Keratinocyte (primary cell): ENCODE measurements around the gene ERC1. TPM values are rescaled to one million over a fixed set of nuclear protein-coding genes. Genes with fewer than 3 reads are reported as not detected.

Source experiments
- DNase-seq: peaks from one replicate; pipeline ENCODE4 v3.0.0-alpha.2; 2011; ENCODE audit warnings: low read depth, missing footprints, low spot score
- FAIRE-seq: peaks from 2 replicates; lab custom pipeline; 2011; peaks lifted over from hg19 to GRCh38; lab: Jason Lieb, UNC
- H2AFZ ChIP-seq: 2 replicates; pipeline ENCODE4 v1.6.0; 2012; ENCODE audit warnings: low read length, control low read depth, inconsistent platforms; ENCODE audit not compliant: control insufficient read depth
- H3K27ac ChIP-seq: 2 replicates; pipeline ENCODE4 v1.5.1; 2011; ENCODE audit warnings: low read length; ENCODE audit not compliant: control insufficient read depth, insufficient read depth
- H3K27me3 ChIP-seq: 3 replicates; pipeline ENCODE4 v1.6.0; 2011; ENCODE audit warnings: low read length; ENCODE audit not compliant: control insufficient read depth, insufficient read depth; ENCODE audit errors: extremely low read depth
- H3K36me3 ChIP-seq, 2 experiments: 2 replicates in 1 of 2; 3 replicates in 1 of 2; pipeline ENCODE4 v1.5.1; 2011; ENCODE audit warnings: low read length in 2 of 2, mild to moderate bottlenecking in 1 of 2; ENCODE audit not compliant: control insufficient read depth in 2 of 2, insufficient read depth in 2 of 2; ENCODE audit errors: extremely low read depth in 1 of 2
- H3K4me1 ChIP-seq: 3 replicates; pipeline ENCODE4 v1.5.1; 2011; ENCODE audit warnings: low read length; ENCODE audit not compliant: control insufficient read depth, insufficient read depth; ENCODE audit errors: extremely low read depth
- H3K4me2 ChIP-seq: 3 replicates; pipeline ENCODE4 v1.6.0; 2011; ENCODE audit warnings: low read depth, low read length; ENCODE audit not compliant: control insufficient read depth, insufficient read depth; ENCODE audit errors: extremely low read depth
- H3K4me3 ChIP-seq, 3 experiments: fragments of 200-600 bp in 1 of 3; sonication (generic) in 1 of 3; 2 replicates in 2 of 3; 3 replicates in 1 of 3; pipeline ENCODE4 v1.5.1; 2011 to 2016; ENCODE audit warnings: low read length in 3 of 3, mild to moderate bottlenecking in 3 of 3, control low read depth in 2 of 3, inconsistent platforms in 1 of 3, low read depth in 1 of 3, mixed read lengths in 1 of 3, mixed run types in 1 of 3, moderate library complexity in 1 of 3; ENCODE audit not compliant: control insufficient read depth in 2 of 3, insufficient read depth in 2 of 3; ENCODE audit errors: extremely low read depth in 1 of 3
- H3K79me2 ChIP-seq: 2 replicates; pipeline ENCODE4 v1.6.0; 2012; ENCODE audit warnings: low read length; ENCODE audit not compliant: control insufficient read depth, insufficient read depth
- H3K9ac ChIP-seq: 3 replicates; pipeline ENCODE4 v1.6.0; 2011; ENCODE audit warnings: low read length; ENCODE audit not compliant: control insufficient read depth, insufficient read depth; ENCODE audit errors: extremely low read depth
- H3K9me1 ChIP-seq: 3 replicates; pipeline ENCODE4 v1.6.0; 2011; ENCODE audit warnings: low read length; ENCODE audit not compliant: control insufficient read depth, insufficient read depth; ENCODE audit errors: extremely low read depth
- H3K9me3 ChIP-seq: 2 replicates; pipeline ENCODE4 v1.5.1; 2012; ENCODE audit warnings: low read depth, low read length; ENCODE audit not compliant: control insufficient read depth
- H4K20me1 ChIP-seq: 3 replicates; pipeline ENCODE4 v1.6.0; 2011; ENCODE audit warnings: low read length; ENCODE audit not compliant: control insufficient read depth, insufficient read depth; ENCODE audit errors: extremely low read depth
- EZH2 ChIP-seq: IDR thresholded peaks from one replicate; pipeline ENCODE4 v1.6.1; 2012; ENCODE audit warnings: inconsistent platforms, mild to moderate bottlenecking, low read length, moderate library complexity
- dilution Hi-C: fragments of 300-500 bp; cut with MboI; formaldehyde crosslinking; loops from one replicate; pipeline ENCODE4 v1.7.0; 2020; ENCODE audit warnings: low sequenced_read_pairs; ENCODE audit not compliant: extremely low pct_ligation_motif_present
- polyA plus RNA-seq, 5 experiments: library from polyadenylated mRNA; depleted of rRNA in 3 of 5; stranded (reverse) in 3 of 5; stranded (forward) in 1 of 5; unstranded in 1 of 5; fragments of >200 nt; gene quantifications; 1 replicate in 1 of 5; 2 replicates in 3 of 5; 3 replicates in 1 of 5; pipeline versions ENCODE4 v1.2.1 to v1.2.3, GENCODE V29; 2011 to 2012; ENCODE audit warnings: missing spikeins in 2 of 5, low read depth in 1 of 5, low replicate concordance in 1 of 5
- TF ChIP-seq, protein P1 (sequence below), 3 experiments: IDR thresholded peaks in 1 of 3; conservative IDR thresholded peaks in 1 of 3; optimal IDR thresholded peaks in 1 of 3; 2 replicates in 2 of 3; 3 replicates in 1 of 3; pipeline versions ENCODE3 to v1.5.1; 2011; ENCODE audit warnings: low read length in 3 of 3, mild to moderate bottlenecking in 3 of 3, moderate library complexity in 2 of 3, control low read depth in 1 of 3, inconsistent platforms in 1 of 3; ENCODE audit not compliant: insufficient read depth in 2 of 3; ENCODE audit errors: extremely low read depth in 1 of 3

Gene ERC1
- polyA plus RNA-seq, 1 donor (not counting 4 experiments of a cell fraction or from before 2014, with no cell fraction given) = 16.1 TPM

DNA sequence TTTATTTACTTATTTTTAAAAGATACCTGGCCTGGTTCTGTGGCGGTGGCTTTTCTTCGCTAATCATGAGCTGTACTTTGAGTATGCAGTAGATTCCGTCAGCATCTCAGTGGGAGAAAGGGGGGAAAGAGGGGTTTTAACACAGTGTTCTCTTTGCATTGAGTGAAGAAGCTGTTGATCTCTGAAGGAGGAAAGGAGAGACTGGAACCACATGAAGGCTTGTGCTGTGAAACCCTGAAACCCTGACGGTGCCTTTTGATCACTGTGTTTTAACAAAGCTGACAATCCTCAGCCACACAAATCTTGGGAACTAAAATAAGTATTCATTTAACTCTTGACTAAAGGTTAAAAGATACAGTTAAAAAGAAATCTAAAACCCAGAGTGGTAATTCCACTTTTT is 353.2 kb downstream of the ERC1 start:
- DNase-seq = no peak
- Histone ChIP-seq H3K4me3 (no peak overlapping the region), H3K9me1 (no peaks in the 10 kb centered on the region), H3K36me3 (peaks cover 0 to 2% of the 10 kb centered on the region in 2 experiments), H3K27ac (no peak overlapping the region), H3K79me2 (no peaks in the 10 kb centered on the region), H3K27me3 (no peaks in the 10 kb centered on the region), H2AFZ (no peak overlapping the region), H3K4me2 (no peak overlapping the region), H4K20me1 (no peaks in the 10 kb centered on the region), H3K9ac (no peak overlapping the region), H3K4me1 (no peaks in the 10 kb centered on the region), H3K9me3 (no peaks in the 10 kb centered on the region)
- no peak for TF ChIP-seq EZH2
- TF ChIP-seq, protein P1, sequence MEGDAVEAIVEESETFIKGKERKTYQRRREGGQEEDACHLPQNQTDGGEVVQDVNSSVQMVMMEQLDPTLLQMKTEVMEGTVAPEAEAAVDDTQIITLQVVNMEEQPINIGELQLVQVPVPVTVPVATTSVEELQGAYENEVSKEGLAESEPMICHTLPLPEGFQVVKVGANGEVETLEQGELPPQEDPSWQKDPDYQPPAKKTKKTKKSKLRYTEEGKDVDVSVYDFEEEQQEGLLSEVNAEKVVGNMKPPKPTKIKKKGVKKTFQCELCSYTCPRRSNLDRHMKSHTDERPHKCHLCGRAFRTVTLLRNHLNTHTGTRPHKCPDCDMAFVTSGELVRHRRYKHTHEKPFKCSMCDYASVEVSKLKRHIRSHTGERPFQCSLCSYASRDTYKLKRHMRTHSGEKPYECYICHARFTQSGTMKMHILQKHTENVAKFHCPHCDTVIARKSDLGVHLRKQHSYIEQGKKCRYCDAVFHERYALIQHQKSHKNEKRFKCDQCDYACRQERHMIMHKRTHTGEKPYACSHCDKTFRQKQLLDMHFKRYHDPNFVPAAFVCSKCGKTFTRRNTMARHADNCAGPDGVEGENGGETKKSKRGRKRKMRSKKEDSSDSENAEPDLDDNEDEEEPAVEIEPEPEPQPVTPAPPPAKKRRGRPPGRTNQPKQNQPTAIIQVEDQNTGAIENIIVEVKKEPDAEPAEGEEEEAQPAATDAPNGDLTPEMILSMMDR (optimal IDR thresholded peaks at IDR 0.05 in 1 of 3, IDR thresholded peaks at IDR 0.05 in 1 of 3, conservative IDR thresholded peaks at IDR 0.05 in 1 of 3; ENCODE audit: extremely low read depth in 1 of 3, insufficient read depth in 2 of 3, low read length in 3 of 3) = no peak
- no peak for FAIRE-seq
- dilution Hi-C loops = no loop called here

DNA sequence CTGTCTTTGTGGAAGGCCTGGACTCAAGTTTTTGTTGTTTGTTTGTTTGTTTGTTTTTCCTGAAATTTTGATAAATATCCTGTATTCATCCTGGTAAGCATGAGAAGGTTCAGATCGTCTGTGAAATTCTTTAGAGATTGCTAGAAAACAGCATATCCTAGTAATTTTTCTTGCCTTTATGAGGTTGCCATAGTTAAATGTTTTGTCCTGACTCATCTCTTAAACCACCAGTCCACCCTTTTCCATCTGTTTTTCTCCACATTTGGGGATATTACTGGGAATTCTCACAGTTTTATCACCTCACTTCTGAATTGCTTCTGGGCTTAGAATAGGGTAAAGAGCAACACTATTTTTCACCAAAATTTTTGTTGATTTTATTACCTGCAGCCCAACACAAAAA is 355.1 kb downstream of the ERC1 start:
- no peak for FAIRE-seq
- Histone ChIP-seq H3K36me3 (no peaks in the 10 kb centered on the region), H3K79me2 (no peaks in the 10 kb centered on the region), H3K4me3 (no peak overlapping the region), H3K9ac (no peak overlapping the region), H2AFZ (no peak overlapping the region), H3K27me3 (no peaks in the 10 kb centered on the region), H3K27ac (no peak overlapping the region), H3K4me2 (no peak overlapping the region), H3K4me1 (peaks cover 15% of the 10 kb centered on the region), H3K9me1 (no peaks in the 10 kb centered on the region), H3K9me3 (no peaks in the 10 kb centered on the region), H4K20me1 (no peaks in the 10 kb centered on the region)
- dilution Hi-C loops = no loop called here
- TF ChIP-seq, protein P1 (optimal IDR thresholded peaks at IDR 0.05 in 1 of 3, IDR thresholded peaks at IDR 0.05 in 1 of 3, conservative IDR thresholded peaks at IDR 0.05 in 1 of 3; ENCODE audit: extremely low read depth in 1 of 3, insufficient read depth in 2 of 3, low read length in 3 of 3) = no peak
- no peak for TF ChIP-seq EZH2
- no peak for DNase-seq
